Measurements from ENCODE around the gene PIRT. TPM values are rescaled to one million over a fixed set of nuclear protein-coding genes. Genes with fewer than 3 reads are reported as not detected.

The PIRT gene
- polyA plus RNA-seq, 1 donor (not counting 4 experiments of a cell fraction or from before 2014, with no cell fraction given), result not detected

DNA sequence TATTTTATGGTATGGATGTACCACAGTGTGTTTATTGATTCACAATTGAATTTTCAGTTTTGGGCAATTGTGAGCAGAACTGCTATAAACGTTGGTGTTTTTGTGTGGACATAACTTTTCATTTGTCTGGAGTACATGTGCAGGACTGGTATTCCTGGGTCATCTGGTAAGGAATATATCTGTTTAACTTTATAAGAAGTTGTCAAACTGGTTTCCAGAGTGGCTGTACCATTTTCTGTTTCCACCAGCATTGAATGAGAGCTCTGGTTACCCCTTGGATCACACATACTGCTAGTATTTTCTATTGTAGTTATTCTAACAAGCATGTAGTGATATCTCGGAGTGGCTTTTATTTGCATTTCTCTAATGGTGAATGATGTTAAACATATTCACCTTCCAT lies 58.3 kb downstream of the PIRT start:
- Histone ChIP-seq H3K4me1 (ENCODE audit: control insufficient read depth, extremely low read depth, insufficient read depth, low read length) (no peaks in the 10 kb centered on the region), H3K9me3 (ENCODE audit: control insufficient read depth, low read depth, low read length) (no peaks in the 10 kb centered on the region)
- dilution Hi-C loops (cut with MboI; ENCODE audit: extremely low pct_ligation_motif_present, low sequenced_read_pairs), result no loop called here

GRCh38 chr17:10777890-10778289 lies 60.0 kb downstream of the PIRT start:
- no peak for TF ChIP-seq EZH2 (IDR thresholded peaks at IDR 0.05; ENCODE audit: low read length)
- TF ChIP-seq, protein P1, sequence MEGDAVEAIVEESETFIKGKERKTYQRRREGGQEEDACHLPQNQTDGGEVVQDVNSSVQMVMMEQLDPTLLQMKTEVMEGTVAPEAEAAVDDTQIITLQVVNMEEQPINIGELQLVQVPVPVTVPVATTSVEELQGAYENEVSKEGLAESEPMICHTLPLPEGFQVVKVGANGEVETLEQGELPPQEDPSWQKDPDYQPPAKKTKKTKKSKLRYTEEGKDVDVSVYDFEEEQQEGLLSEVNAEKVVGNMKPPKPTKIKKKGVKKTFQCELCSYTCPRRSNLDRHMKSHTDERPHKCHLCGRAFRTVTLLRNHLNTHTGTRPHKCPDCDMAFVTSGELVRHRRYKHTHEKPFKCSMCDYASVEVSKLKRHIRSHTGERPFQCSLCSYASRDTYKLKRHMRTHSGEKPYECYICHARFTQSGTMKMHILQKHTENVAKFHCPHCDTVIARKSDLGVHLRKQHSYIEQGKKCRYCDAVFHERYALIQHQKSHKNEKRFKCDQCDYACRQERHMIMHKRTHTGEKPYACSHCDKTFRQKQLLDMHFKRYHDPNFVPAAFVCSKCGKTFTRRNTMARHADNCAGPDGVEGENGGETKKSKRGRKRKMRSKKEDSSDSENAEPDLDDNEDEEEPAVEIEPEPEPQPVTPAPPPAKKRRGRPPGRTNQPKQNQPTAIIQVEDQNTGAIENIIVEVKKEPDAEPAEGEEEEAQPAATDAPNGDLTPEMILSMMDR (optimal IDR thresholded peaks at IDR 0.05 in 1 of 3, IDR thresholded peaks at IDR 0.05 in 1 of 3, conservative IDR thresholded peaks at IDR 0.05 in 1 of 3; ENCODE audit: extremely low read depth in 1 of 3, insufficient read depth in 2 of 3, low read length in 3 of 3), result no peak
- H4K20me1 ChIP-seq (ENCODE audit: control insufficient read depth, extremely low read depth, insufficient read depth, low read length), result no peaks in the 10 kb centered on the region
- no peaks in the 10 kb centered on the region for H3K79me2 ChIP-seq (ENCODE audit: control insufficient read depth, insufficient read depth, low read length)
- H2AFZ ChIP-seq (ENCODE audit: control insufficient read depth, low read length), result no peak overlapping the region
- dilution Hi-C loops (cut with MboI; ENCODE audit: extremely low pct_ligation_motif_present, low sequenced_read_pairs), result no loop called here
- no peaks in the 10 kb centered on the region for H3K36me3 ChIP-seq (ENCODE audit: control insufficient read depth in 2 of 2, extremely low read depth in 1 of 2, insufficient read depth in 2 of 2, low read length in 2 of 2)
- DNase-seq (ENCODE audit: low read depth, low spot score), result no peak
- no peaks in the 10 kb centered on the region for H3K27me3 ChIP-seq (ENCODE audit: control insufficient read depth, extremely low read depth, insufficient read depth, low read length)
- H3K27ac ChIP-seq (ENCODE audit: control insufficient read depth, insufficient read depth, low read length), result no peak overlapping the region
- no peak overlapping the region for H3K4me3 ChIP-seq (ENCODE audit: control insufficient read depth in 2 of 3, extremely low read depth in 1 of 3, insufficient read depth in 2 of 3, low read depth in 1 of 3, low read length in 3 of 3)
- FAIRE-seq, result no peak
- H3K4me1 ChIP-seq (ENCODE audit: control insufficient read depth, extremely low read depth, insufficient read depth, low read length), result no peaks in the 10 kb centered on the region
- H3K9me1 ChIP-seq (ENCODE audit: control insufficient read depth, extremely low read depth, insufficient read depth, low read length), result no peaks in the 10 kb centered on the region
- H3K9ac ChIP-seq (ENCODE audit: control insufficient read depth, extremely low read depth, insufficient read depth, low read length), result no peak overlapping the region
- H3K9me3 ChIP-seq (ENCODE audit: control insufficient read depth, low read depth, low read length), result no peaks in the 10 kb centered on the region
- no peak overlapping the region for H3K4me2 ChIP-seq (ENCODE audit: control insufficient read depth, extremely low read depth, insufficient read depth, low read depth, low read length)

More for the DNA sequence above, 58.3 kb downstream of the PIRT start:
- no peak overlapping the region for H2AFZ ChIP-seq (ENCODE audit: control insufficient read depth, low read length)
- H3K9ac ChIP-seq (ENCODE audit: control insufficient read depth, extremely low read depth, insufficient read depth, low read length), result no peak overlapping the region
- H3K79me2 ChIP-seq (ENCODE audit: control insufficient read depth, insufficient read depth, low read length), result no peaks in the 10 kb centered on the region
- DNase-seq (ENCODE audit: low read depth, low spot score) (no peak), FAIRE-seq (no peak)
- H3K4me2 ChIP-seq (ENCODE audit: control insufficient read depth, extremely low read depth, insufficient read depth, low read depth, low read length), result no peak overlapping the region
- H4K20me1 ChIP-seq (ENCODE audit: control insufficient read depth, extremely low read depth, insufficient read depth, low read length), result no peaks in the 10 kb centered on the region
- H3K27me3 ChIP-seq (ENCODE audit: control insufficient read depth, extremely low read depth, insufficient read depth, low read length), result no peaks in the 10 kb centered on the region
- no peaks in the 10 kb centered on the region for H3K36me3 ChIP-seq (ENCODE audit: control insufficient read depth in 2 of 2, extremely low read depth in 1 of 2, insufficient read depth in 2 of 2, low read length in 2 of 2)
- TF ChIP-seq EZH2 (IDR thresholded peaks at IDR 0.05; ENCODE audit: low read length), result no peak
- TF ChIP-seq, protein P1 (optimal IDR thresholded peaks at IDR 0.05 in 1 of 3, IDR thresholded peaks at IDR 0.05 in 1 of 3, conservative IDR thresholded peaks at IDR 0.05 in 1 of 3; ENCODE audit: extremely low read depth in 1 of 3, insufficient read depth in 2 of 3, low read length in 3 of 3), result no peak
- H3K27ac ChIP-seq (ENCODE audit: control insufficient read depth, insufficient read depth, low read length), result no peak overlapping the region
- H3K9me1 ChIP-seq (ENCODE audit: control insufficient read depth, extremely low read depth, insufficient read depth, low read length), result no peaks in the 10 kb centered on the region
- no peak overlapping the region for H3K4me3 ChIP-seq (ENCODE audit: control insufficient read depth in 2 of 3, extremely low read depth in 1 of 3, insufficient read depth in 2 of 3, low read depth in 1 of 3, low read length in 3 of 3)

Measured in keratinocyte (primary cell).